GM18505 (cell line): ENCODE data around the gene SIX5.
"Not testable (repeated sequence)": the region's sequence is repeated elsewhere in the genome, so short reads cannot be mapped to it uniquely, and the experiment has no call there.

Source experiments
- ATAC-seq: cut with Tn5 transposase; IDR thresholded peaks from one replicate; pipeline ENCODE4 v1.9.1; 2021; ENCODE audit not compliant: unreplicated experiment
- POLR2A ChIP-seq: IDR thresholded peaks from 4 replicates; pipeline ENCODE4 v1.6.1; 2011; ENCODE audit warnings: borderline replicate concordance; ENCODE audit not compliant: insufficient read depth, insufficient read length; ENCODE audit errors: extremely low read depth

SIX5 gene

DNA sequence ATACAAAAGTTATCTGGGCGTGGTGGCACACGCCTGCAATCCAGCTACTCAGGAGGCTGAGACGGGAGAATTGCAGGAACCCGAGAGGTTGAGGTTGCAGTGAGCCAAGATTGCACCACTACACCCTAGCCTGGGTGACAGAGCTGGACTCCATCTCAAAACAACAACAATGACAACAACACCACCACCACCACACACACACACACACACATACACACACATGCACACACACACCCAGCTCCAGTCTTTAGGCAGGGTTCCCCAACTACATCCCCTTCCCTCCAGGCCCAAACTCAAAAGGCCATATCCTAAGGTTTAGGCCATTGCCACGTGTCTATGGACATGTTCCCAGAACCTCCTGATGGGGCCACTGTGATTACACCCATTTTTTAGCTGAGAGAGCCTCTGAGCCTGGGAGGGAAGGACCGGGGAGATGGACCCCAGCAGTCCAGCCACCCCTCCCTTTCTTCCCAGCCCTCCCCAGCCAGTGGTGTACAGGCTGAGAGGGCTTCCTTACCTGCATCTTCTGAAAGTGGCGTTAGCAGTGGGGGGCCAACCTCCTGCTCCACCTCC is 32.6 kb upstream of the SIX5 start:
- no peak for TF ChIP-seq POLR2A
- no peak for ATAC-seq

DNA sequence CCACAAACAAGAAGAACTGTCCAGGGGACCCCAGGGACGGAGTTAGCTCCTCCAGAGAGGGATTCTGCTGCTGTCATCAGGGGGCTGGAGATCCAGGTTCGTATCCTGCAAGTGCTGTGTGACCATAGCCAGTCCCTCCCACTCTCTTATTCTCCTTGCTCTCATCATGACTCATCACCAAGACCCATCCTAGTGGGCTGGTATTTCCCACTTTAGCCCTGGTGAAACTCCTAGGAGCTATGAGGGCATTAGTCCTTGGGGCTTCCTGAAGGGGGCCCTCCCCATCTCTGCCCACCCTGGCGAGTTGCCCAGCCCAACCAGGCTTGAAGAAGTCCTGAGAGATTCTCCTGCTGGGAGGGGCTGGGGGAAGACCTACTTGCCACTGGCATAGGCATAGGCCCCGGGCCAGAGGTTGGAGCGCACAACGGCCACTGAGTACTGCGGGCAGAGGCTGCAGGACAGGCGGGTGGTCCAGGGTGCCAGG is 31.1 kb upstream of the SIX5 start:
- TF ChIP-seq POLR2A = no peak
- no peak for ATAC-seq

DNA sequence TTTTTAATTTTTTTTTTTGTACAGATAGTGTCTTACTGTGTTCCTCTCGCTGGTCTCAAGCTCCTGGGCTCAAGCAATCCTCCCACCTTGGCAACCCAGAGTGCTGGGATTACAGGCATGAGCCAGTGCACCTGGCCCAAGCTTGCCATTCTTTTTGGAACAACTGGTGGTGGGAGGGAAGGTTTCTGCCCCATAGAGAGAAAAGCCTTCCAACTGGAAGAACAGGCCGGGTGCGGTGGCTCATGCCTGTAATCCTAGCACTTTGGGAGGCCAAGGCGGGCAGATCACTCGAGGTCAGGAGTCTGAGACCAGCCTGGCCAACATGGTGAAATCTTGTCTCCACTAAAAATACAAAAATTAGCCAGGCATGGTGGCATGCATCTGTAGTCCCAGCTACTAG is 30.5 kb upstream of the SIX5 start:
- not testable (repeated sequence) for ATAC-seq

DNA sequence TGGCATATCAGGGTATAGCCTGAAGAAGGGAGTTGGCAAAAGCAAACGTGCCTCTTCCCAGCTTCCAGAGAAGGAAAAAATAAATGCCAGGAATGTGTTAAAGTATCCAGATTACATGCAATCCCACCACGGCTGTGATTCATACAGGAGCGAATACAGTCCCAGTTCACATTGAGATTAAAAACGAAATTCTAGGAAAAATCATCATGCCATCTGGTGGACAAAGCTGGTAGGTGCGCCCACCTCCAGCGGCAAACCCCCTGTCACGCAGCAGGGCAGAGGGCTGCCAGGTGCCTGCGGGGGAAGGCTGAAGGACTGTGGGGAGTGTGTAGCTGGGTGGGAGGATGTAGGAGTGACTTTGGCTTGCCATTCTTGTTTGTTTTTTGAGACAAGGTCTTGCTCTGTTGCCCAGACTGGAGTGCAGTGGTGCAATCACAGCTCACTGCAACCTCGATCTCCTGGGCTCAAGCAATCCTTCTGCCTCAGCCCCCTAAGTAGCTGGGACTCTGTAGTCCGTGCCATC is 30.0 kb upstream of the SIX5 start:
- ATAC-seq = no peak
- TF ChIP-seq POLR2A = no peak

DNA sequence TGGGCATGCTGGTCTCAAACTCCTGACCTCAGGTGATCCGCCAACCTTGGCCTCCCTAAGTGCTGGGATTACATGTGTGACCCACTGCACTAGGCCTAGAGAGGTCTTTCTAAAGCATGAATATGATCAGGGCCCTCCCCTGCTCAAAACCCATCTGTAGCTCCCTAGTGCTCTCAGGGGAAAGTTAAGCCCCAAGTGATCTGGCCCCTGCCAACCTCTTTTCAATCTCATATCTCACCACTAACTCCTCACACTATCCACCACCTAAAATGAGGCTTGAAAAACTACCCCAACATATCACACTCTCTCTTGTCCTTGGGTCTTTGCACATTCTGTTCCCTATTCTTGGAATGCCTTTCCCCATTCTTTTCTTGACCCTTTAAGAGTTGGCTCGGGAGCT is 25.6 kb upstream of the SIX5 start:
- TF ChIP-seq POLR2A = no peak
- ATAC-seq = no peak

DNA sequence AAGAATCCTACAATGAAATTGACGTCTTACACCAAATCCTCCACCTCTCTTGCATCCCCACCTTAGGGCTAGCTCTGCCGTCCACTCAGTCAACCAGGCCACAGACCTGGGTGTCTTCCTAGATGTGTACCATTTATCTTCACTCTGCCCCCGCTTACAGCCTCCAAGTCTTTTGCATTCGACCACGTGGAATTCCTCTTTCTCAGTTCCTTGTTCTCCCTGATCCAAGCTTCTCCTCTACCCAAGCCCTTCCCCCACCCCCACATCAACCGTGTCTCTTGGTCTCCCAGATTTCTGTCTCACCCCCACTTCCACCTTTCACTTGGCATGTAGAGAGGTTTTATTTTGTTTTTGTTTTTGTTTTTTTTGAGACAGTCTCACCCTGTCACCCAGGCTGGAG is 24.8 kb upstream of the SIX5 start:
- no peak for TF ChIP-seq POLR2A
- no peak for ATAC-seq

DNA sequence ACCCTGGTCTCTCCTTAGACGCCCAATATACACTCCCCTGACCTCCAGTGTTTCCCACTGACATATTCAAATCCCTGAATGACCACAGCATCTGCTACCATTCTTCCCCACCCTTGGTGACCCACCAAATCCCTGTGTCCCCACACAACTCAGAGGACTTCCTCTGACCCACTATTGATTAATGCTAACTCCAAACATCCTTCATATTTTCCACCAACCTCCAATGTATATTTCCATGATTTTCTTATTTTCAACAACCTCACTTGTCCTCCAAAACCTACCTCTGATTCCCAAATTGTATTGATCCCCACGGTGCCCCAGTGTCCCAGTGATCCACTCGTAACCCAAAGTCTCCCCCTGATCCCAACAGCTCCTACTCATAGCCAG is 24.1 kb upstream of the SIX5 start:
- no peak for ATAC-seq
- TF ChIP-seq POLR2A = no peak

DNA sequence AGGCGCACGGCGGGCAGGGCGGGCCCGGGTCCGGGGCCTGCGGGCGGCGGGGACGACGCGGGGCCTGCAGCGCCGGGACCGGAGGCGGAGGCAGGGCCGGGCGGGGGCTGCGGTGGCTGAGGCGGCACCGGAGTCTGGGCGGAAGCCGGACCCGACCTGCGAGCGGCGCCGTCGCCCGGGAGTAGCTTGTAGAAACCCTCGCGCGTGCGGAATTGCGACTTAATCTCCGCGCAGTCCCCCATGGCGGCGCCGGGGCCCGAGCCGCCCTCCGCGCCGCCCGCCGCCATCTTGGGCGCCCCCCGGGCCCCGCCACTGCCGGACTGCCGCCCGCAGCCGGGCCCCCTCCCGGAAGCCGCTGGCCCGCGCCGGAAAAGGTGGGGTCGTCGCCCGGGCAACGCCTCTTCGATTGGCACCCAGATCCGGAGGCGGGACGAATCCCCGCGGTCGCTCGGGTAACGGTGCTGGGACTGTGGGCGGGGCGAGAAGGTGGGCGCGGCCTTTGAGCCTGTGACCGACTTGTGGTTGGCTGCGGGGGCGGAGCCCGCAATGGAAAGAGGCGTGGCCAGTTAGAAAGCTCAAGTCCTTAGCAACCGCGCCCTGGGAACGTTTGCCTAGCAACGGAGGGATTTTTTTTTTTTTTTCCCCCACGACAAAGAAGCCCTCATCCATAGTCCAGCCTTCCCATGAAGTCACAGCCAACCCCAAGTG is 23.6 kb upstream of the SIX5 start, which contains the start of gene DMWD:
TSS of gene DMWD (minus strand) at position 376 of the 708 bp plus-strand sequence. CDS start at position 287, 89 bp downstream.
- peak; percentile 82 for ATAC-seq
- peak; percentile 85 for TF ChIP-seq POLR2A

DNA sequence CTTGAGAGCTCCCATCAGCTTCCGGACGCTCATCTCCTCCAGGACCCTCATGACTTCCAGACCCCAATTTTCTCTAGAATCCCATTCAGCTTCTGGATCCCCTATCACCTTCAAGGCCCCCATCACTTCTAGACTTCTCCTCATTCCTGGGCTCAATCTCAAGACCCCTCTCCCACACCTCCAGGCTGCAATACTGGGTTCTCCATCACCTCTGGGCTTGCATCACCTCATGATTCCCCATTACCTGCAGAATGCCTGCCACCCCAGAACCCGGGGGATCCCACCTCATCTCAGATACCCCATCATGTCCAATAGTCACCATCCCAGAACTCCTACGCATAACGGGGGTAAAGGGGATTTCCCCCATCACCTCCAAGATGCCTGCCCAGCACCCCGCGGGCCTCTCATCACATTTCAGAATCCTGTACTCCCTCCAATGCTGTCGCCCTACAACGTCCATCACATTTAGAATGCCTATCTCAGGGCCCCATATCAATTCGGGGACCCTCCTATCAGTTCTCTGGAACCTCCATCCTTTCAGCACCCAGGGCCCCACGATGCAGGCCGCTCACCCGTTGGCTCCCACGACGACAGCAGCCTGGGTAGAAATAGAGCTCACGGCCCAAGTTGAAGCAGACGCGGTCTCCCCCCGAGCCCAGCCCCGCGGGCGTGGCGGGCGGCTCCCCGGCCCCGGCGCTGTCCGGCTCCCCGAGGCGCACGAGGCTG is 22.9 kb upstream of the SIX5 start:
- TF ChIP-seq POLR2A = no peak
- peak; percentile 34 for ATAC-seq

DNA sequence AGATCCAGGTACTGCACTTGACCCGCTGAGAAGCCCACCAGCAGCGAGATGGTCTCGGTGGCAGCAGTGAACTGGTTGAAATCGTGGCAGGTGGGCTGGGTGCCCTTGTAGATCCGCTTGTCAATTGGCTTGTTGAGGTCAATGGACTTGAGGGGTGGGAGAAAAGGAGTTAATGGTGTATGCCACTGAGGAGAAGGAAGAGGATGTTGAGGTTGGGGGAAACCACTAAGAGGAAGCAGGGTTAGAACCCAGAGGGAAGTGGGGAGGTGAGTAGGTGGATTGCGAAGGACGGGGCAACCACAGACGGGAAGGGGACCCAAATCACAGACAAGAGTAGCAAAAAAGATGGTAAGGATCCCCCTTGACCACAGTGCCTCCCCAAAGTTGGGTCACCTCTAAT is 21.9 kb upstream of the SIX5 start:
- no peak for ATAC-seq
- no peak for TF ChIP-seq POLR2A

DNA sequence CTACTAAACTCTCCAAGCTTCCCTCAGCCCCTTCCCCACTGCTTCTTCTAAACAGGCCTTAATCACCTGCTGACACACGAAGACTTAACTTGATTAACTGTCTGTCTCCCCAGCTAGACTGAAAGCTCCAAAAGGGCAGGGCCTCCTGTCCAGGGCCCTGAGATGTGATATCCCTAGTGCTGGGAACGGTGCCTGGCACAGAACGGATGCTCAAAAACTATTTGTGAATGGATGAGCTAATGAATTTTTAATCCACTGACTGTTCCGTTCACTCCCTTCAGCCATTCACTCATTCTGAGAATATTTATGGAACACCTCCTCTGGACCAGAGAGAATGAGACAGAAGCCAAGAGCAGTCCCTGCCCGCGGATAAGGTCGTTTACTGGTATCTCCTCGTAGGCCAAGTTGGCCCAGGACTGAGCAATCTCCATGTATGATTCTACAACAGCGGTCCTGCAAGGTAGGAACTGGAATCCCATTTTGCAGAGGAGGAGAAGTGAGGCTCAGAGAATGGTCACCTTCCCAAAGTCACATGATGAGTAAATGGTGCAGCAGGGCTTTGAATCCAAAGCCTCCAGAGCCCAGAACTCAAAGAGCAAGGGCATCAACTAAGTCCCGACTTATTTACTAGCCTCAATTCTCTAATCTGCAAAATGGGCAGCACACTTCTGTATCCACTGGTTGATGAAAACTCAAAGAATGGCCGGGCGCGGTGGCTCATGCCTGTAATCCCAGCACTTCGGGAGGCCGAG is 20.2 kb upstream of the SIX5 start:
- no peak for TF ChIP-seq POLR2A
- ATAC-seq = no peak

DNA sequence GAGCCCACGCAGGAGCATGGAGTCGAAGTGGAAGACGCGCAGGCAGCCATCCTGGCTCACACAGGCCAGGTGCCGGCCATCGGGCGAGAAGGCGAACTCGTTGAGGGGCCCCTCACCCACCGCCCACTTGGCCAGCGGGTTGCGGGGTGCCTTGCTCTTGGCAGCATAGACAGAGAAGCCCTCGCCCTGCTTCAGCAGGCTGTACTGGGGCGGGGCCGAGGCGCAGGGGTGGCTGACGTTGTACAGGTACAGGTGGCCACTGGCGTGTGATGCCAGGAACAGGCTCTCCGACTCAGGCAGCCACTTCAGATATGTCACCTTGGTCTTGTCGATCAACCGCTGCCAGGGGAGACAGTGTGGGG is 17.5 kb upstream of the SIX5 start:
- no peak for TF ChIP-seq POLR2A
- no peak for ATAC-seq

DNA sequence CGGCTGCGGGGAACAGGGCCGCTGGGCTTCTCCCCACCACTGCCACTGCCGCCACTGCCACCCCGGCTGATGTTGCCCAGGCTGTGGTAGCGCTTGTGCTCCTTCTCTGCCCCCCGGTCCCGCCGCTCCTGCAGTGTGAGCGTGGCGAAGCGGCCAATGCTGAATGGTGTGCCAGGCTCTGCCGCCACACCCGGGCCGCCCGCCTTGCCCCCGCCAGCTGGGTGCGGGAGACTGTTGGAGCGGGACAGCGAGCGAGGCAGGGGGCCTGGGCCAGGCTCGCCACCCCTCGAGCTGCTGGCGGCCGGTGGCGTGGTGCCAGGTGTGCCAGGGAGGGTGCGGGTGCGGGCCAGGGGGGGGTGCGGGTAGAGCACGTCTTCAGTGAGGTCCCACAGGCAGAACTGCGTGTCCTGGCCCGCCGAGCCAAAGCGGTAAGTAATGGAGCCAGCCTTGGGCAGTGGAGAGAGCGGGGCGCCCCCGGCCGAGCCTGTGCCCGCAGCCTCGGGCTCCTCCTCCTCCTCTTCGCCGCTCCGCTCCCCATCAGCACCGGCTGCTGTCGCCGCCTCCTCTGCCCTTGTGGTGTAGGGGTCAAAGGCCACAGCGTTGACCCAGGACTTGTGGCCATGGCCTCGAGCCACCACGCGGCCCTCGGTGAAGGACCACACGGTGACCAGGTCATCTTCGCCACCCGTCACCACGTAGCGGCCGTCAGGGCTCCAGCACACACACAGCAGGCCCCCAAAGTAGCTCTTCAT is 16.9 kb upstream of the SIX5 start:
- no peak for TF ChIP-seq POLR2A

DNA sequence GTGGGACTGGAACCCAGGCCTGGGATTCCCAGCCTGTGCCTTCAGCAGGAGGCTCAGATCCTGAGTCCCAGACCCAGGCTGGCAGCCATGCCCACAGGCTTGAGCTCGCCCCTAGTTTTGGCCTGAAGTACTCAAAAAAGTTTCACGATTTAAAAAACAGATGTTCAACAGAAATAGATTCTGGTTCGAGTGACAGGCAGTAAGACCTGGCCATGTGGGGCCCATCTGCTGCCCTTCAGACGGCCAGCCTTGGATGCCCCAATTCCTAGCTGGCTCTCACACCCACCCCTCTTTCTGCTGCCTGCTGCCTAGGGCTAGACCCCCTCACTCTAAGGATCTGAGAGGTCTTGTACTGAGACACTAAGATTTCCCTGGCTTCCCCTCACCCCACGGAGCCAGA is 16.0 kb upstream of the SIX5 start:
- no peak for TF ChIP-seq POLR2A
- no peak for ATAC-seq

More for the DNA sequence above, 16.9 kb upstream of the SIX5 start:
- no peak for ATAC-seq
